ENCODE data around the gene CSGALNACT2. TPM values are rescaled to one million over a fixed set of nuclear protein-coding genes. Genes with fewer than 3 reads are reported as not detected.
A peak's percentile ranks its signal among the peaks of the same experiment; 100 is the strongest.

Gene CSGALNACT2
- total and polyA plus RNA-seq, 2 donors (not counting 1 experiment from before 2014, with no cell fraction given), result 10.9 to 24.0 TPM

DNA sequence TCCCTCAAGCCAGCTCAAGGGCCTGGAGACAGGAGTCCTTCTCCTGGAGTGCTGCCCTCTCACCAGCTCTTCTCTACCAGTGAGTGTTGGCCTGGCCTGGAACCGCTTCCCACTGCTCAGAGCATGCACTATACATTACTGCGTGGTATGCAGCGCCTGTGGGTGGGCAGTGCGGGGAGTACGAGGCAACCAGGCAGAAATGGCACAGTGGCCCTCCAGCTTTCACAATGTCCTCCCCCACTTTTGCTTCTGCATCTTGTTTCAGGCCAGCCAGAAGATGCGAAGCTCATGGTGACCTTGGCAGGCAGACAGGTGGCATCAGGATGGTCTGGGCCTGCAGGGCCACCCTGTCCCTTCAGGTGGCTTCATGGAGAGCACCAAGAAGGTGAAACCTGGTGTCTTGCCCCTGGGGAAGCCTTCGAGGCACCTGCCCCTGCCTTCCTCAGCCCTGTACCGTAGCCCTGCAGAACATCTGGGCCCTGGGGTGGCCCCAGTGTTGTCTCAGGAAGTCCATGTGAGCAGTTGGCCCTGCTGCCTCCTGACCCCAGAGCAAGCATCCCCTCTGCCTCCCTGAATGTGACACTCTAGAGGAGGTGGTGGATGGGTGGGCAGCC, 92.8 kb downstream of the CSGALNACT2 start:
- Histone ChIP-seq H3K79me2 (ENCODE audit: control insufficient read depth, insufficient read depth, low read length) (no peaks in the 10 kb centered on the region), H3K27ac (ENCODE audit: low read length in 2 of 2) (peak overlapping the region in 1 of 2 donors; percentile 12), H4K20me1 (ENCODE audit: control insufficient read depth, insufficient read depth, low read length, poor library complexity, severe bottlenecking) (no peaks in the 10 kb centered on the region), H2AFZ (ENCODE audit: insufficient read depth, low read depth, low read length, poor library complexity, severe bottlenecking) (peak overlapping the region; percentile 32), H3K4me1 (ENCODE audit: control insufficient read depth in 2 of 2, insufficient read depth in 2 of 2, low read length in 2 of 2) (peaks cover 25 to 31% of the 10 kb centered on the region in 2 donors), H3K36me3 (replicated peaks in 1 of 2; ENCODE audit: control extremely low read depth in 1 of 2, control insufficient read depth in 1 of 2, extremely low read depth in 1 of 2, insufficient read depth in 2 of 2, low read length in 1 of 2) (no peaks in the 10 kb centered on the region), H3K9ac (ENCODE audit: low read length) (no peak overlapping the region), H3K4me3 (ENCODE audit: control extremely low read depth in 1 of 5, extremely low read depth in 1 of 5, insufficient read depth in 1 of 5, low read depth in 2 of 5, low read length in 4 of 5) (no peak overlapping the region), H3K27me3 (replicated peaks in 1 of 4; ENCODE audit: control extremely low read depth in 1 of 4, control insufficient read depth in 3 of 4, insufficient read depth in 4 of 4, low read length in 3 of 4) (peaks cover 0 to 36% (median 6%) of the 10 kb centered on the region in 4 experiments), H3K4me2 (replicated peaks; ENCODE audit: low read depth, low read length, poor library complexity, severe bottlenecking) (peak overlapping the region; percentile 48), H3K9me3 (ENCODE audit: control extremely low read depth in 1 of 3, control insufficient read depth in 2 of 3, insufficient read depth in 1 of 3, low read length in 2 of 3) (no peaks in the 10 kb centered on the region)
- POLR2A ChIA-PET, result no interaction called here
- H3K4me3 Mint-ChIP-seq, result peak overlapping the region; percentile 44
- peaks cover 32% of the 10 kb centered on the region for H3K27me3 Mint-ChIP-seq
- ATAC-seq (ENCODE audit: low read depth), result no peak
- intact Hi-C loops (cut with micrococcal nuclease), result no loop called here
- no peaks in the 10 kb centered on the region for H3K9me3 Mint-ChIP-seq (ENCODE audit: insufficient read depth)
- no peak for DNase-seq
- 73% methylated on average over 8 of the region's 8 CpGs for WGBS (ENCODE audit: insufficient coverage)
- H3K27ac Mint-ChIP-seq, result no peak overlapping the region
- TF ChIP-seq, protein P1, sequence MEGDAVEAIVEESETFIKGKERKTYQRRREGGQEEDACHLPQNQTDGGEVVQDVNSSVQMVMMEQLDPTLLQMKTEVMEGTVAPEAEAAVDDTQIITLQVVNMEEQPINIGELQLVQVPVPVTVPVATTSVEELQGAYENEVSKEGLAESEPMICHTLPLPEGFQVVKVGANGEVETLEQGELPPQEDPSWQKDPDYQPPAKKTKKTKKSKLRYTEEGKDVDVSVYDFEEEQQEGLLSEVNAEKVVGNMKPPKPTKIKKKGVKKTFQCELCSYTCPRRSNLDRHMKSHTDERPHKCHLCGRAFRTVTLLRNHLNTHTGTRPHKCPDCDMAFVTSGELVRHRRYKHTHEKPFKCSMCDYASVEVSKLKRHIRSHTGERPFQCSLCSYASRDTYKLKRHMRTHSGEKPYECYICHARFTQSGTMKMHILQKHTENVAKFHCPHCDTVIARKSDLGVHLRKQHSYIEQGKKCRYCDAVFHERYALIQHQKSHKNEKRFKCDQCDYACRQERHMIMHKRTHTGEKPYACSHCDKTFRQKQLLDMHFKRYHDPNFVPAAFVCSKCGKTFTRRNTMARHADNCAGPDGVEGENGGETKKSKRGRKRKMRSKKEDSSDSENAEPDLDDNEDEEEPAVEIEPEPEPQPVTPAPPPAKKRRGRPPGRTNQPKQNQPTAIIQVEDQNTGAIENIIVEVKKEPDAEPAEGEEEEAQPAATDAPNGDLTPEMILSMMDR (IDR thresholded peaks at IDR 0.05), result no peak
- TF ChIP-seq EZH2 (IDR thresholded peaks at IDR 0.05; ENCODE audit: borderline replicate concordance, insufficient read depth, low read depth, low read length, poor library complexity, severe bottlenecking), result no peak
- CTCF ChIA-PET, result no interaction called here
- peaks cover 25% of the 10 kb centered on the region for H3K4me1 Mint-ChIP-seq

DNA sequence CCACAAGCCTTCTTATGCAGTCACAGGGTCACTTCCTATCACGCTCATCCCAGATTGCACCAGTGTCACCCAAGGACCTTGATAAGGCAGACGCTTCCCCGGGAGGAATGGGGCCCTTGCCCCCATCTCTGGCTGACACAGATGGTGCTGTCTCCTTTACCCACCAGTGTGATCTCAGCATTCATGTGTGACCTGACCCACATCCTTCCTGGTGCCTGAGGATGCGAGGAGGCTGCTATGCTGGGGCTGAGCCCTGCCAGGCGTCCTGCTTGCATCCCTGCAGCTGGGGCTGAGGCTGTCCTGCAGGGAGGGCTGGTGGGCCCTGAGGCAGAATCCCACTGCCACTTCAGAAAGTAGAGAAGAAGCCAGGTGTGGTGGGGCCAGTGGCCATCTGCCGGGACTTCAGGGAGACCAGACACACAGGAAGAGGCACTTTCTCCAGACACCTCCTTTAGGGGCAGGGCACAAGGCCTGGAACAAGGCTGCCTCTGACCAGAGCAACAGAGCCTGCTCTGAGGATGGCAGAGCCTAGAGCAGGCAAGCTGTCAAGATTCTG, 93.4 kb downstream of the CSGALNACT2 start:
- ATAC-seq (ENCODE audit: low read depth), result no peak
- no peaks in the 10 kb centered on the region for H4K20me1 ChIP-seq (ENCODE audit: control insufficient read depth, insufficient read depth, low read length, poor library complexity, severe bottlenecking)
- DNase-seq, result peak; percentile 41
- H3K9ac ChIP-seq (ENCODE audit: low read length), result no peak overlapping the region
- no peaks in the 10 kb centered on the region for H3K79me2 ChIP-seq (ENCODE audit: control insufficient read depth, insufficient read depth, low read length)
- H3K27ac Mint-ChIP-seq, result peak overlapping the region; percentile 15
- H3K4me2 ChIP-seq (replicated peaks; ENCODE audit: low read depth, low read length, poor library complexity, severe bottlenecking), result peak overlapping the region; percentile 48
- H3K27me3 ChIP-seq (replicated peaks in 1 of 4; ENCODE audit: control extremely low read depth in 1 of 4, control insufficient read depth in 3 of 4, insufficient read depth in 4 of 4, low read length in 3 of 4), result peaks cover 0 to 32% (median 6%) of the 10 kb centered on the region in 4 experiments
- H3K27ac ChIP-seq (ENCODE audit: low read length in 2 of 2), result no peak overlapping the region
- no peaks in the 10 kb centered on the region for H3K36me3 ChIP-seq (replicated peaks in 1 of 2; ENCODE audit: control extremely low read depth in 1 of 2, control insufficient read depth in 1 of 2, extremely low read depth in 1 of 2, insufficient read depth in 2 of 2, low read length in 1 of 2)
- ChIA-PET POLR2A (interaction anchor here (0.6 kb wide), 1 partner anchor 84 kb away, joined by 6 read pairs; no protein-coding TSS in a partner anchor), CTCF (no interaction called here)
- peaks cover 29% of the 10 kb centered on the region for H3K27me3 Mint-ChIP-seq
- intact Hi-C loops (cut with micrococcal nuclease), result no loop called here
- H3K4me3 Mint-ChIP-seq, result no peak overlapping the region
- peak overlapping the region; percentile 32 for H2AFZ ChIP-seq (ENCODE audit: insufficient read depth, low read depth, low read length, poor library complexity, severe bottlenecking)
- no peak overlapping the region for H3K4me3 ChIP-seq (ENCODE audit: control extremely low read depth in 1 of 5, extremely low read depth in 1 of 5, insufficient read depth in 1 of 5, low read depth in 2 of 5, low read length in 4 of 5)
- H3K9me3 Mint-ChIP-seq (ENCODE audit: insufficient read depth), result no peaks in the 10 kb centered on the region
- TF ChIP-seq, protein P1 (IDR thresholded peaks at IDR 0.05), result no peak
- TF ChIP-seq EZH2 (IDR thresholded peaks at IDR 0.05; ENCODE audit: borderline replicate concordance, insufficient read depth, low read depth, low read length, poor library complexity, severe bottlenecking), result no peak
- H3K4me1 Mint-ChIP-seq, result peaks cover 23% of the 10 kb centered on the region
- peaks cover 25 to 31% of the 10 kb centered on the region in 2 donors for H3K4me1 ChIP-seq (ENCODE audit: control insufficient read depth in 2 of 2, insufficient read depth in 2 of 2, low read length in 2 of 2)
- H3K9me3 ChIP-seq (ENCODE audit: control extremely low read depth in 1 of 3, control insufficient read depth in 2 of 3, insufficient read depth in 1 of 3, low read length in 2 of 3), result no peaks in the 10 kb centered on the region
- WGBS (ENCODE audit: insufficient coverage), result 4% methylated on average over 6 of the region's 6 CpGs

Data from B cell (primary cell).